Measurements from ENCODE around the gene PDXK. TPM values are rescaled to one million over a fixed set of nuclear protein-coding genes. Genes with fewer than 3 reads are reported as not detected.

Gene PDXK
- total and polyA plus RNA-seq, 2 donors from 2014 or later: 122 to 210 TPM

DNA sequence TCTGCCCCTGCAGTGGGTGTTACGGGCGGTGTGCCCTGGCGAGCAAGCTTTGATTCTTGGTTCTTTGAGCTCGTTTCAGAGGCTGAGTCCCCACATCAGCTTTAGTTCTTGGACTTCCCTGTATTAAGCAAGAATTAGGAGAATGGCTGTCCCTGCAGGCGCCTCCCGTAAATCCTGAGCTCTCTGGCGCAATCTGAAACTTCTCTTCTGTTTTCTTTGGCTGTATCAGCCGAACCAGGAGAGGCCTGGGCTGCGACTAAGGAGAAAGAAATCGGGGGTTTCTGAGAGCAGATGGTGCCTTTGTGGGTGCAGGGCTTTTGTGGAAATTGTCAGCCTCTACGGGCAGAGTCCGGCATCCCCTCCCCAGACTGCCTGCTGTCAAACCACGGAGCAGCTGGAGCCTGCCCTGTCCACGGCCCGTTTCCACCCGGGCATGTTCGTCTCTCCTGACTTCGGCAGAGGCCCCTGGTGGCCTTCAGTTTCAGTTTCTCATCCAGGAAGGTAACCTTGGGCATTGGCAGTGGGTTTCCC is 39.2 kb downstream of the PDXK start:
- intact Hi-C loops (cut with DNase I): no loop called here
- peak overlapping the region in 2 of 3 donors; percentile 20 to 33 for H3K4me3 ChIP-seq (ENCODE audit: low read length in 3 of 3)
- no peak overlapping the region for H3K27ac ChIP-seq (ENCODE audit: low read depth in 2 of 2, low read length in 2 of 2)
- no peak for FAIRE-seq
- peak overlapping the region in 1 of 3 donors; percentile 6 for H3K9ac ChIP-seq (ENCODE audit: low read length in 3 of 3)
- H3K36me3 ChIP-seq (ENCODE audit: control insufficient read depth in 2 of 3, insufficient read depth in 3 of 3, low read length in 3 of 3): peaks cover 0 to 49% (median 16%) of the 10 kb centered on the region in 3 donors
- no peaks in the 10 kb centered on the region for H3K27me3 ChIP-seq (ENCODE audit: control insufficient read depth, insufficient read depth, low read length)
- TF ChIP-seq CTCF (IDR thresholded peaks at IDR 0.05; ENCODE audit: borderline replicate concordance, extremely low read depth, insufficient read depth): no peak
- H3K4me1 ChIP-seq (ENCODE audit: control insufficient read depth in 2 of 3, insufficient read depth in 2 of 3, low read depth in 1 of 3, low read length in 3 of 3): no peaks in the 10 kb centered on the region
- H3K9me3 ChIP-seq (ENCODE audit: control insufficient read depth in 2 of 3, insufficient read depth in 1 of 3, low read length in 3 of 3): no peaks in the 10 kb centered on the region
- peak in 3 of 5 donors; percentile 48 to 83 (median 68) for DNase-seq

GRCh38 chr21:43758811-43759210 is 39.9 kb downstream of the PDXK start:
- Histone ChIP-seq H3K9ac (ENCODE audit: low read length in 3 of 3) (no peak overlapping the region), H3K27me3 (ENCODE audit: control insufficient read depth, insufficient read depth, low read length) (no peaks in the 10 kb centered on the region), H3K4me1 (ENCODE audit: control insufficient read depth in 2 of 3, insufficient read depth in 2 of 3, low read depth in 1 of 3, low read length in 3 of 3) (no peaks in the 10 kb centered on the region), H3K36me3 (ENCODE audit: control insufficient read depth in 2 of 3, insufficient read depth in 3 of 3, low read length in 3 of 3) (peaks cover 0 to 45% (median 14%) of the 10 kb centered on the region in 3 donors), H3K27ac (ENCODE audit: low read depth in 2 of 2, low read length in 2 of 2) (no peak overlapping the region), H3K9me3 (ENCODE audit: control insufficient read depth in 2 of 3, insufficient read depth in 1 of 3, low read length in 3 of 3) (no peaks in the 10 kb centered on the region), H3K4me3 (ENCODE audit: low read length in 3 of 3) (no peak overlapping the region)
- DNase-seq (no peak), FAIRE-seq (no peak)
- TF ChIP-seq CTCF (IDR thresholded peaks at IDR 0.05; ENCODE audit: borderline replicate concordance, extremely low read depth, insufficient read depth): no peak
- intact Hi-C loops (cut with DNase I): no loop called here

DNA sequence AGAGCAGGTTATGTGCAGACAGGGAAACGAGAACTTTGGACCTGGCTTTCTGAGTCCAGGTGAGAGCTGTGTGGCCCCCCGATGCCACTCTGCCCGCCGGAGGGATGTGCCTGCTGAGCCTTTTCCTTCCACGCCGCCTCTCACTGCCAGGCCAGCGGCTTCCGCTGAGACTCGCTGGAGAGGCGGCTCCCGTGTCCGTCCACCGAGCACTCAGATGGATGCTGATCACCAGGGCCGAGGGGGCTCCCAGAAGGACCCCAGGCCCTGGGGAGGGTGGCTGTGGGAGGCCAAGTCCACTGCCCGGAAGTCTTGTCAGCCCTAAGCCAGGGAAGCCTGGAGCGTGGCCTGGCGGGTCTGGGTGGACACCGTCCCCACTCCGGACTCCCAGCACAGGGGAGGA is 40.7 kb downstream of the PDXK start:
- FAIRE-seq (no peak), DNase-seq (no peak)
- no peak overlapping the region for H3K27ac ChIP-seq (ENCODE audit: low read depth in 2 of 2, low read length in 2 of 2)
- H3K9me3 ChIP-seq (ENCODE audit: control insufficient read depth in 2 of 3, insufficient read depth in 1 of 3, low read length in 3 of 3): no peaks in the 10 kb centered on the region
- H3K4me3 ChIP-seq (ENCODE audit: low read length in 3 of 3): no peak overlapping the region
- H3K36me3 ChIP-seq (ENCODE audit: control insufficient read depth in 2 of 3, insufficient read depth in 3 of 3, low read length in 3 of 3): peaks cover 0 to 37% (median 12%) of the 10 kb centered on the region in 3 donors
- no peak overlapping the region for H3K9ac ChIP-seq (ENCODE audit: low read length in 3 of 3)
- intact Hi-C loops (cut with DNase I): no loop called here
- no peaks in the 10 kb centered on the region for H3K27me3 ChIP-seq (ENCODE audit: control insufficient read depth, insufficient read depth, low read length)
- no peak for TF ChIP-seq CTCF (IDR thresholded peaks at IDR 0.05; ENCODE audit: borderline replicate concordance, extremely low read depth, insufficient read depth)
- H3K4me1 ChIP-seq (ENCODE audit: control insufficient read depth in 2 of 3, insufficient read depth in 2 of 3, low read depth in 1 of 3, low read length in 3 of 3): no peaks in the 10 kb centered on the region

All from kidney (tissue), 14 donors.